ENCODE data around the gene FRAS1. TPM values are rescaled to one million over a fixed set of nuclear protein-coding genes. Genes with fewer than 3 reads are reported as not detected.

FRAS1 gene
- polyA plus RNA-seq, 1 donor from 2014 or later: 2.8 TPM

DNA sequence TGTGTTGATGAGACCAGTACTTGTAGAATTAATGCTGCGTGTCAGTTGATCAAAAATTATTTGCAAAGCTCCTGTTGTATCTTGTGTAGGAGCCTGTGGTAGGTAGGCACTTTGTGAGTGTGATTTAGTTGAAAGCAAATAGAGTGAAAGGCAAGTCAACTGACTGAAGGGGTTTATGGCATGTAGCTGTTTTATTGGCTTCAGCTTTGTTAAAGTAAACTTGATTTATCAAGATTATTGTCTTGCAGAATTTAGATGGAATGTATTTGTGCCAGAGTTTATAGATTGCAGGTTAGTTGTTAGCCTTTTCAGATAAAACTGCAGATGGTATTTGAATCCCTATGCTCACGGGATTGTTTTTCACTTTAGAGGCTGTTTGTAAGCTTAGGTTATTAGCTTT is 128.0 kb downstream of the FRAS1 start:
- Histone ChIP-seq H3K27me3 (ENCODE audit: insufficient read depth, low read depth, low read length) (no peaks in the 10 kb centered on the region), H3K9me2 (ENCODE audit: insufficient read depth, low read length) (no peaks in the 10 kb centered on the region), H3K9me3 (ENCODE audit: low read length) (no peaks in the 10 kb centered on the region), H3K79me2 (replicated peaks; ENCODE audit: insufficient read depth, low read length) (no peaks in the 10 kb centered on the region), H3K27ac (ENCODE audit: low read length) (no peak overlapping the region), H3K36me3 (ENCODE audit: insufficient read depth, low read length) (no peaks in the 10 kb centered on the region), H3K4me2 (ENCODE audit: low read length) (no peak overlapping the region), H3F3A (ENCODE audit: insufficient read depth, low read length, poor library complexity, severe bottlenecking) (no peaks in the 10 kb centered on the region), H2AFZ (ENCODE audit: low read depth, low read length) (no peak overlapping the region), H3K9ac (ENCODE audit: low read length) (no peak overlapping the region), H4K20me1 (ENCODE audit: insufficient read depth) (no peaks in the 10 kb centered on the region), H3K4me3 (ENCODE audit: low read length) (no peak overlapping the region)
- no peak for TF ChIP-seq EP300 (conservative IDR thresholded peaks at IDR 0.05; ENCODE audit: poor library complexity, severe bottlenecking)
- no peak for TF ChIP-seq MXI1 (conservative IDR thresholded peaks at IDR 0.05; ENCODE audit: poor library complexity, severe bottlenecking)
- no peak for TF ChIP-seq EZH2 (IDR thresholded peaks at IDR 0.05; ENCODE audit: borderline replicate concordance, insufficient read depth, low read length, poor library complexity, severe bottlenecking)
- TF ChIP-seq CTCF (IDR thresholded peaks at IDR 0.05; ENCODE audit: poor library complexity, severe bottlenecking): no peak
- TF ChIP-seq RAD21 (conservative IDR thresholded peaks at IDR 0.05): no peak
- no peak for TF ChIP-seq REST (IDR thresholded peaks at IDR 0.05; ENCODE audit: borderline replicate concordance)
- TF ChIP-seq TAF1 (IDR thresholded peaks at IDR 0.05; ENCODE audit: low read depth): no peak

- Histone ChIP-seq H3K9me3 (ENCODE audit: low read length) (no peaks in the 10 kb centered on the region), H3F3A (ENCODE audit: insufficient read depth, low read length, poor library complexity, severe bottlenecking) (no peaks in the 10 kb centered on the region), H3K4me3 (ENCODE audit: low read length) (no peak overlapping the region), H3K79me2 (replicated peaks; ENCODE audit: insufficient read depth, low read length) (no peaks in the 10 kb centered on the region), H3K27me3 (ENCODE audit: insufficient read depth, low read depth, low read length) (no peaks in the 10 kb centered on the region), H3K36me3 (ENCODE audit: insufficient read depth, low read length) (no peaks in the 10 kb centered on the region), H3K9me2 (ENCODE audit: insufficient read depth, low read length) (no peaks in the 10 kb centered on the region), H3K27ac (ENCODE audit: low read length) (no peak overlapping the region), H3K9ac (ENCODE audit: low read length) (no peak overlapping the region), H4K20me1 (ENCODE audit: insufficient read depth) (no peaks in the 10 kb centered on the region), H2AFZ (ENCODE audit: low read depth, low read length) (no peak overlapping the region), H3K4me2 (ENCODE audit: low read length) (no peak overlapping the region)
- TF ChIP-seq POLR2AphosphoS5 (IDR thresholded peaks at IDR 0.05) (no peak), MXI1 (conservative IDR thresholded peaks at IDR 0.05; ENCODE audit: poor library complexity, severe bottlenecking) (no peak), TAF1 (IDR thresholded peaks at IDR 0.05; ENCODE audit: low read depth) (no peak), SMC3 (conservative IDR thresholded peaks at IDR 0.05; ENCODE audit: poor library complexity) (no peak), EZH2 (IDR thresholded peaks at IDR 0.05; ENCODE audit: borderline replicate concordance, insufficient read depth, low read length, poor library complexity, severe bottlenecking) (no peak), REST (IDR thresholded peaks at IDR 0.05; ENCODE audit: borderline replicate concordance) (no peak), EP300 (conservative IDR thresholded peaks at IDR 0.05; ENCODE audit: poor library complexity, severe bottlenecking) (no peak), RAD21 (conservative IDR thresholded peaks at IDR 0.05) (no peak), CTCF (IDR thresholded peaks at IDR 0.05; ENCODE audit: poor library complexity, severe bottlenecking) (no peak)
Measured at GRCh38 chr4:78186597-78187543, 129.7 kb downstream of the FRAS1 start.

Data from neural cell (in vitro differentiated cells).